Activated T-cell treated with anti-CD3 and anti-CD28 coated beads, Interleukin-2, amount 50 U/mL, for 72 hours (primary cell): ENCODE data around the gene MEIOC. TPM values are rescaled to one million over a fixed set of nuclear protein-coding genes. Genes with fewer than 3 reads are reported as not detected.
"Not testable (repeated sequence)": the region's sequence is repeated elsewhere in the genome, so short reads cannot be mapped to it uniquely, and the experiment has no call there.

Source experiments
- ATAC-seq, 2 donors: fragments of 150-1000 bp; cut with Tn5 transposase; replicated peaks in 1 of 2; 2 replicates each; pipeline ENCODE4 v1.10.0; 2021; ENCODE audit warnings: moderate library complexity in 2 of 2, mild to moderate bottlenecking in 1 of 2
- DNase-seq, 2 donors: peaks; one replicate each; pipeline ENCODE4 v3.0.0; 2021 to 2022; ENCODE audit warnings: mixed read lengths in 1 of 2
- H3K27ac Mint-ChIP-seq: one replicate; pipeline ENCODE4 v1.8.0; 2022; ENCODE audit warnings: mild to moderate bottlenecking, moderate library complexity, mixed read lengths
- H3K27me3 Mint-ChIP-seq: one replicate; pipeline ENCODE4 v1.8.0; 2022; ENCODE audit warnings: low read depth, mixed read lengths
- H3K36me3 Mint-ChIP-seq, 2 donors: one replicate each; pipeline ENCODE4 v1.8.0; 2022; ENCODE audit warnings: mixed read lengths in 2 of 2, mild to moderate bottlenecking in 1 of 2; ENCODE audit not compliant: insufficient read depth in 2 of 2
- H3K4me1 Mint-ChIP-seq: one replicate; pipeline ENCODE4 v1.8.0; 2022; ENCODE audit warnings: low read depth, mixed read lengths
- H3K4me3 Mint-ChIP-seq, 2 donors: one replicate each; pipeline ENCODE4 v1.8.0; 2022; ENCODE audit warnings: mild to moderate bottlenecking in 2 of 2, mixed read lengths in 2 of 2, moderate library complexity in 2 of 2
- H3K9me3 Mint-ChIP-seq, 2 donors: one replicate each; pipeline ENCODE4 v1.8.0; 2022; ENCODE audit warnings: mixed read lengths in 2 of 2
- total RNA-seq, 2 donors: library from RNA; stranded (reverse); gene quantifications; one replicate each; pipeline ENCODE4 v1.2.3, GENCODE V29; 2022

Gene MEIOC
- total RNA-seq, 2 donors from 2014 or later = 0.82 TPM; not detected in 1

- ATAC-seq (no peak), DNase-seq (no peak)
- no peak overlapping the region for H3K27ac Mint-ChIP-seq
- H3K27me3 Mint-ChIP-seq = peaks cover 46% of the 10 kb centered on the region
- peaks cover 5% of the 10 kb centered on the region for H3K4me1 Mint-ChIP-seq
- no peaks in the 10 kb centered on the region for H3K9me3 Mint-ChIP-seq
- no peak overlapping the region for H3K4me3 Mint-ChIP-seq
- H3K36me3 Mint-ChIP-seq = peaks cover 0 to 2% of the 10 kb centered on the region in 2 donors
These were observed 2.3 kb upstream of the MEIOC start for GRCh38 chr17:44653954-44654353.

- Mint-ChIP-seq H3K27ac (no peak overlapping the region), H3K9me3 (no peaks in the 10 kb centered on the region), H3K4me3 (no peak overlapping the region), H3K4me1 (no peaks in the 10 kb centered on the region), H3K27me3 (peaks cover 11% of the 10 kb centered on the region), H3K36me3 (no peaks in the 10 kb centered on the region)
- ATAC-seq (no peak), DNase-seq (no peak)
These were observed 5.6 kb downstream of the MEIOC start for GRCh38 chr17:44661835-44662234.

GRCh38 chr17:44663095-44663494 lies 6.8 kb downstream of the MEIOC start:
- no peak for ATAC-seq
- no peaks in the 10 kb centered on the region for H3K4me1 Mint-ChIP-seq
- no peak overlapping the region for H3K27ac Mint-ChIP-seq
- no peaks in the 10 kb centered on the region for H3K36me3 Mint-ChIP-seq
- no peak for DNase-seq
- no peaks in the 10 kb centered on the region for H3K9me3 Mint-ChIP-seq
- H3K4me3 Mint-ChIP-seq = no peak overlapping the region
- H3K27me3 Mint-ChIP-seq = no peaks in the 10 kb centered on the region

GRCh38 chr17:44664867-44665266 lies 8.6 kb downstream of the MEIOC start:
- Mint-ChIP-seq H3K4me1 (no peaks in the 10 kb centered on the region), H3K27me3 (no peaks in the 10 kb centered on the region), H3K9me3 (no peaks in the 10 kb centered on the region), H3K27ac (no peak overlapping the region), H3K4me3 (no peak overlapping the region), H3K36me3 (no peaks in the 10 kb centered on the region)
- DNase-seq (no peak), ATAC-seq (no peak)

- Mint-ChIP-seq H3K36me3 (no peaks in the 10 kb centered on the region), H3K27me3 (no peaks in the 10 kb centered on the region), H3K27ac (no peak overlapping the region), H3K9me3 (no peaks in the 10 kb centered on the region), H3K4me1 (no peaks in the 10 kb centered on the region), H3K4me3 (no peak overlapping the region)
- DNase-seq (no peak), ATAC-seq (no peak)
These were observed 9.7 kb downstream of the MEIOC start for GRCh38 chr17:44666006-44666405.

- no peaks in the 10 kb centered on the region for H3K4me1 Mint-ChIP-seq
- no peaks in the 10 kb centered on the region for H3K36me3 Mint-ChIP-seq
- no peaks in the 10 kb centered on the region for H3K9me3 Mint-ChIP-seq
- ATAC-seq = no peak
- no peaks in the 10 kb centered on the region for H3K27me3 Mint-ChIP-seq
- DNase-seq = no peak
- no peak overlapping the region for H3K4me3 Mint-ChIP-seq
- peak overlapping the region; percentile 65 for H3K27ac Mint-ChIP-seq
These were observed 16.3 kb downstream of the MEIOC start for GRCh38 chr17:44672479-44673093.

- ATAC-seq = no peak
- DNase-seq = no peak
- H3K4me1 Mint-ChIP-seq = no peaks in the 10 kb centered on the region
- no peaks in the 10 kb centered on the region for H3K27me3 Mint-ChIP-seq
- peaks cover 2 to 5% of the 10 kb centered on the region in 2 donors for H3K36me3 Mint-ChIP-seq
- H3K4me3 Mint-ChIP-seq = no peak overlapping the region
- H3K9me3 Mint-ChIP-seq = no peaks in the 10 kb centered on the region
- H3K27ac Mint-ChIP-seq = no peak overlapping the region
These were observed 17.6 kb downstream of the MEIOC start for GRCh38 chr17:44673893-44674292.

- Mint-ChIP-seq H3K27ac (no peak overlapping the region), H3K4me1 (no peaks in the 10 kb centered on the region), H3K36me3 (peaks cover 2 to 13% of the 10 kb centered on the region in 2 donors), H3K27me3 (no peaks in the 10 kb centered on the region), H3K9me3 (no peaks in the 10 kb centered on the region), H3K4me3 (no peak overlapping the region)
- DNase-seq = no peak
- ATAC-seq = no peak
These were observed 20.9 kb downstream of the MEIOC start for GRCh38 chr17:44677136-44677535.

- not testable (repeated sequence) for DNase-seq
- Mint-ChIP-seq H3K36me3 (peaks cover 5 to 11% of the 10 kb centered on the region in 2 donors), H3K27ac (peak overlapping the region; percentile 81)
These were observed 27.0 kb downstream of the MEIOC start for GRCh38 chr17:44683303-44683702.

GRCh38 chr17:44687756-44688155 lies 31.5 kb downstream of the MEIOC start:
- H3K36me3 Mint-ChIP-seq = peaks cover 5% of the 10 kb centered on the region in 2 donors
- H3K9me3 Mint-ChIP-seq = no peaks in the 10 kb centered on the region
- DNase-seq (no peak), ATAC-seq (no peak)
- H3K4me1 Mint-ChIP-seq = peaks cover 59% of the 10 kb centered on the region
- no peak overlapping the region for H3K27ac Mint-ChIP-seq
- no peaks in the 10 kb centered on the region for H3K27me3 Mint-ChIP-seq
- no peak overlapping the region for H3K4me3 Mint-ChIP-seq

More at GRCh38 chr17:44683303-44683702, 27.0 kb downstream of the MEIOC start:
- Mint-ChIP-seq H3K4me1 (peaks cover 33% of the 10 kb centered on the region), H3K4me3 (peak overlapping the region in 1 of 2 donors; percentile 23)
- H3K27me3 Mint-ChIP-seq, ATAC-seq, H3K9me3 Mint-ChIP-seq: not testable (repeated sequence)

- ATAC-seq (no peak), DNase-seq (no peak)
- no peaks in the 10 kb centered on the region for H3K9me3 Mint-ChIP-seq
- H3K27ac Mint-ChIP-seq = peak overlapping the region; percentile 97
- H3K4me3 Mint-ChIP-seq = peak overlapping the region; percentile 95 to 99
- peaks cover 5% of the 10 kb centered on the region in 2 donors for H3K36me3 Mint-ChIP-seq
- H3K4me1 Mint-ChIP-seq = peaks cover 57% of the 10 kb centered on the region
- no peaks in the 10 kb centered on the region for H3K27me3 Mint-ChIP-seq
These were observed 31.9 kb downstream of the MEIOC start for GRCh38 chr17:44688200-44688599.

GRCh38 chr17:44688675-44689476 lies 32.6 kb downstream of the MEIOC start:
- DNase-seq (no peak), ATAC-seq (peak in 1 of 2 donors; percentile 6)
- peak overlapping the region; percentile 97 for H3K27ac Mint-ChIP-seq
- H3K9me3 Mint-ChIP-seq = no peaks in the 10 kb centered on the region
- peaks cover 2 to 3% of the 10 kb centered on the region in 2 donors for H3K36me3 Mint-ChIP-seq
- H3K27me3 Mint-ChIP-seq = no peaks in the 10 kb centered on the region
- H3K4me3 Mint-ChIP-seq = peak overlapping the region; percentile 95 to 99
- peaks cover 50% of the 10 kb centered on the region for H3K4me1 Mint-ChIP-seq

GRCh38 chr17:44689477-44690217 lies 33.4 kb downstream of the MEIOC start, which contains the start of gene CCDC43:
Gene CCDC43 (minus strand): TSS chr17:44689776. CDS start chr17:44689753, 23 bp downstream.
- Mint-ChIP-seq H3K9me3 (no peaks in the 10 kb centered on the region), H3K4me1 (peaks cover 48% of the 10 kb centered on the region), H3K27ac (peak within 1 kb of the TSS; percentile 97), H3K36me3 (peaks cover 2 to 3% of the 10 kb centered on the region in 2 donors), H3K4me3 (peak within 1 kb of the TSS; percentile 95 to 99), H3K27me3 (no peaks in the 10 kb centered on the region)
- DNase-seq (peak; percentile 95), ATAC-seq (peak; percentile 100)
